Activated CD8-positive, alpha-beta T cell treated with anti-CD3 and anti-CD28 coated beads for 36 hours (primary cell): ENCODE data around the gene ADGRG4. TPM values are rescaled to one million over a fixed set of nuclear protein-coding genes. Genes with fewer than 3 reads are reported as not detected.

ENCODE experiments used
- ATAC-seq: fragments of 200-7000 bp; cut with Tn5 transposase; one replicate; pipeline ENCODE4 v1.10.0; 2021; ENCODE audit warnings: mild to moderate bottlenecking, moderate library complexity
- CTCF ChIA-PET: fragments of 350-600 bp; sonication (Branson Sonifier 250); formaldehyde crosslinking; loops from one replicate; lab custom pipeline; 2021; ENCODE audit warnings: antibody characterized with exemption; lab: Charles Lee
- POLR2A ChIA-PET: fragments of 350-600 bp; sonication (Branson Sonifier 250); formaldehyde crosslinking; loops from one replicate; lab custom pipeline; 2021; ENCODE audit warnings: antibody characterized with exemption; lab: Charles Lee
- DNase-seq: peaks from one replicate; pipeline ENCODE4 v3.0.0-alpha.2; 2020
- H3K27ac Mint-ChIP-seq: one replicate; pipeline ENCODE4 v1.8.0; 2021; ENCODE audit warnings: mild to moderate bottlenecking, mixed read lengths
- H3K27me3 Mint-ChIP-seq: one replicate; pipeline ENCODE4 v1.8.0; 2021; ENCODE audit warnings: mixed read lengths
- H3K36me3 Mint-ChIP-seq: one replicate; pipeline ENCODE4 v1.8.0; 2021; ENCODE audit warnings: low read depth, mixed read lengths
- H3K4me1 Mint-ChIP-seq: one replicate; pipeline ENCODE4 v1.8.0; 2021; ENCODE audit warnings: low read depth, mixed read lengths
- H3K4me3 Mint-ChIP-seq: one replicate; pipeline ENCODE4 v1.8.0; 2021; ENCODE audit warnings: mild to moderate bottlenecking, moderate library complexity, mixed read lengths
- H3K9me3 Mint-ChIP-seq: one replicate; pipeline ENCODE4 v1.8.0; 2021; ENCODE audit warnings: mixed read lengths
- CTCF ChIP-seq: fragments of 200-600 bp; IDR thresholded peaks from one replicate; pipeline ENCODE4 v1.8.0; 2022; ENCODE audit warnings: antibody characterized with exemption, mild to moderate bottlenecking
- intact Hi-C: fragments of 100-400 bp; cut with micrococcal nuclease; formaldehyde crosslinking; loops from one replicate; pipeline ENCODE4 v1.10.0; 2022
- total RNA-seq, 2 experiments: library from RNA; stranded (reverse); gene quantifications; one replicate each; pipeline ENCODE4 v1.2.3, GENCODE V29; 2021

ADGRG4 gene
- total RNA-seq, 2 experiments from 2014 or later = not detected

- POLR2A ChIA-PET = no interaction called here
- DNase-seq (no peak), ATAC-seq (no peak)
- peak; percentile 22 for TF ChIP-seq CTCF
- H3K36me3 Mint-ChIP-seq = no peaks in the 10 kb centered on the region
- no peak overlapping the region for H3K4me3 Mint-ChIP-seq
- H3K4me1 Mint-ChIP-seq = no peaks in the 10 kb centered on the region
- no peaks in the 10 kb centered on the region for H3K9me3 Mint-ChIP-seq
- no peaks in the 10 kb centered on the region for H3K27me3 Mint-ChIP-seq
- CTCF ChIA-PET = interaction anchor here (0.9 to 1.9 kb wide), 4 partner anchors 8 to 21 kb away, joined by 3 to 5 read pairs (median 4); no protein-coding TSS in a partner anchor
- no peak overlapping the region for H3K27ac Mint-ChIP-seq
- intact Hi-C loops = no loop called here
These were observed 35.9 kb downstream of the ADGRG4 start for GRCh38 chrX:136336623-136337022.

GRCh38 chrX:136339702-136340101 is 38.9 kb downstream of the ADGRG4 start:
- DNase-seq = no peak
- intact Hi-C loops = no loop called here
- TF ChIP-seq CTCF = no peak
- POLR2A ChIA-PET = no interaction called here
- no peaks in the 10 kb centered on the region for H3K9me3 Mint-ChIP-seq
- H3K36me3 Mint-ChIP-seq = no peaks in the 10 kb centered on the region
- no peak for ATAC-seq
- peaks cover 4% of the 10 kb centered on the region for H3K27me3 Mint-ChIP-seq
- CTCF ChIA-PET = no interaction called here
- no peaks in the 10 kb centered on the region for H3K4me1 Mint-ChIP-seq
- no peak overlapping the region for H3K4me3 Mint-ChIP-seq
- H3K27ac Mint-ChIP-seq = no peak overlapping the region

GRCh38 chrX:136344320-136344719 is 43.6 kb downstream of the ADGRG4 start:
- Mint-ChIP-seq H3K27me3 (peaks cover 8% of the 10 kb centered on the region), H3K4me3 (no peak overlapping the region), H3K4me1 (no peaks in the 10 kb centered on the region), H3K9me3 (no peaks in the 10 kb centered on the region), H3K36me3 (no peaks in the 10 kb centered on the region), H3K27ac (no peak overlapping the region)
- DNase-seq (no peak), ATAC-seq (no peak)
- POLR2A ChIA-PET = no interaction called here
- intact Hi-C loops = no loop called here
- CTCF ChIA-PET = no interaction called here
- TF ChIP-seq CTCF = no peak

- TF ChIP-seq CTCF = no peak
- DNase-seq = no peak
- H3K36me3 Mint-ChIP-seq = no peaks in the 10 kb centered on the region
- intact Hi-C loops = no loop called here
- H3K27me3 Mint-ChIP-seq = peaks cover 8% of the 10 kb centered on the region
- POLR2A ChIA-PET = no interaction called here
- no peak overlapping the region for H3K4me3 Mint-ChIP-seq
- no peak overlapping the region for H3K27ac Mint-ChIP-seq
- CTCF ChIA-PET = interaction anchor here (1.1 kb wide), 1 partner anchor 10 kb away, joined by 5 read pairs; no protein-coding TSS in a partner anchor
- no peaks in the 10 kb centered on the region for H3K9me3 Mint-ChIP-seq
- no peak for ATAC-seq
- no peaks in the 10 kb centered on the region for H3K4me1 Mint-ChIP-seq
These were observed 45.7 kb downstream of the ADGRG4 start for GRCh38 chrX:136346506-136346905.

GRCh38 chrX:136347706-136348105 is 46.9 kb downstream of the ADGRG4 start:
- no peak for ATAC-seq
- Mint-ChIP-seq H3K9me3 (no peaks in the 10 kb centered on the region), H3K36me3 (no peaks in the 10 kb centered on the region), H3K4me3 (no peak overlapping the region), H3K4me1 (no peaks in the 10 kb centered on the region), H3K27ac (no peak overlapping the region), H3K27me3 (peaks cover 8% of the 10 kb centered on the region)
- CTCF ChIA-PET = no interaction called here
- no peak for DNase-seq
- no peak for TF ChIP-seq CTCF
- intact Hi-C loops = no loop called here
- POLR2A ChIA-PET = no interaction called here
